H1 (cell line): ENCODE measurements around the gene CSGALNACT2. TPM values are rescaled to one million over a fixed set of nuclear protein-coding genes. Genes with fewer than 3 reads are reported as not detected.

Source experiments
- CTCF ChIA-PET: fragments of 300-600 bp; sonication (Branson Sonifier 250); formaldehyde crosslinking; loops from one replicate; lab custom pipeline; 2021; ENCODE audit not compliant: partially characterized antibody; lab: Charles Lee
- POLR2A ChIA-PET: fragments of 300-600 bp; sonication (Branson Sonifier 250); formaldehyde crosslinking; loops from one replicate; lab custom pipeline; 2021; ENCODE audit warnings: inconsistent platforms; ENCODE audit not compliant: partially characterized antibody; lab: Charles Lee
- DNase-seq, 2 experiments: peaks; one replicate each; pipeline versions ENCODE4 v3.0.0 to v3.0.0-alpha.2; 2010 to 2022; ENCODE audit warnings: low spot score in 2 of 2, low read depth in 1 of 2, mixed read lengths in 1 of 2
- FAIRE-seq: peaks from 2 replicates; lab custom pipeline; 2011; peaks lifted over from hg19 to GRCh38; lab: Jason Lieb, UNC
- H2AFZ ChIP-seq: 2 replicates; pipeline ENCODE4 v1.8.1; 2012; ENCODE audit warnings: low read length, inconsistent platforms
- H2AK5ac ChIP-seq: 2 replicates; pipeline ENCODE4 v1.6.1; 2013; ENCODE audit warnings: low read depth, low read length
- H2BK120ac ChIP-seq: replicated peaks from 2 replicates; pipeline ENCODE3; 2013; ENCODE audit warnings: low read depth, low read length, inconsistent platforms
- H2BK12ac ChIP-seq: 2 replicates; pipeline ENCODE4 v1.6.1; 2013; ENCODE audit warnings: low read depth, low read length
- H2BK15ac ChIP-seq: 2 replicates; pipeline ENCODE4 v1.6.1; 2013; ENCODE audit warnings: low read length
- H2BK20ac ChIP-seq: 2 replicates; pipeline ENCODE4 v1.6.1; 2013; ENCODE audit warnings: low read length
- H2BK5ac ChIP-seq: 2 replicates; pipeline ENCODE4 v1.6.1; 2013; ENCODE audit warnings: low read depth, low read length
- H3K14ac ChIP-seq: 2 replicates; pipeline ENCODE4 v1.6.1; 2013; ENCODE audit warnings: inconsistent platforms; ENCODE audit not compliant: insufficient read length
- H3K18ac ChIP-seq: 2 replicates; pipeline ENCODE4 v1.6.1; 2013; ENCODE audit warnings: low read length; ENCODE audit errors: extremely low read depth
- H3K23ac ChIP-seq: 2 replicates; pipeline ENCODE4 v1.6.1; 2013; ENCODE audit warnings: inconsistent platforms; ENCODE audit not compliant: insufficient read length
- H3K23me2 ChIP-seq: 2 replicates; pipeline ENCODE4 v1.6.1; 2013; ENCODE audit warnings: low read depth, low read length
- H3K27ac ChIP-seq: 2 replicates; pipeline ENCODE4 v1.6.1; 2011; ENCODE audit warnings: low read depth, low read length, inconsistent platforms
- H3K27me3 ChIP-seq, 4 experiments: replicated peaks in 1 of 4; 1 replicate in 1 of 4; 2 replicates in 3 of 4; pipeline versions ENCODE4 v1.6.1 to v1.8.1; 2011 to 2013; ENCODE audit warnings: low read length in 3 of 4, mild to moderate bottlenecking in 3 of 4, inconsistent platforms in 2 of 4, mixed read lengths in 2 of 4, moderate library complexity in 1 of 4; ENCODE audit not compliant: control insufficient read depth in 3 of 4, insufficient read depth in 3 of 4; ENCODE audit errors: extremely low read depth in 1 of 4
- H3K36me3 ChIP-seq, 4 experiments: 2 replicates each; pipeline versions ENCODE4 v1.6.1 to v1.8.1; 2011 to 2013; ENCODE audit warnings: mild to moderate bottlenecking in 4 of 4, low read length in 3 of 4, moderate library complexity in 2 of 4, control low read depth in 1 of 4, inconsistent platforms in 1 of 4; ENCODE audit not compliant: insufficient read depth in 4 of 4, control insufficient read depth in 2 of 4
- H3K4ac ChIP-seq: replicated peaks from 2 replicates; pipeline ENCODE3; 2013; ENCODE audit warnings: low read length, low read depth, mixed read lengths, inconsistent platforms; ENCODE audit not compliant: insufficient read length
- H3K4me1 ChIP-seq, 4 experiments: replicated peaks in 1 of 4; 1 replicate in 1 of 4; 2 replicates in 3 of 4; pipeline versions ENCODE4 v1.6.1 to v1.8.1; 2011 to 2013; ENCODE audit warnings: low read length in 3 of 4, inconsistent platforms in 2 of 4, mixed read lengths in 1 of 4; ENCODE audit not compliant: insufficient read depth in 4 of 4, control insufficient read depth in 3 of 4
- H3K4me2 ChIP-seq, 2 experiments: 2 replicates each; pipeline versions ENCODE4 v1.6.1 to v1.8.1; 2011 to 2013; ENCODE audit warnings: low read depth in 2 of 2, low read length in 2 of 2, control low read depth in 1 of 2, inconsistent platforms in 1 of 2, mild to moderate bottlenecking in 1 of 2; ENCODE audit not compliant: insufficient read depth in 1 of 2
- H3K4me3 ChIP-seq, 4 experiments: fragments of 200-600, 300-600 bp in 1 of 4; sonication (generic), shearing (Covaris generic), sonication (Bioruptor Twin) in 1 of 4; 2 replicates each; pipeline versions ENCODE4 v1.5.1 to v1.8.1; 2011 to 2016; ENCODE audit warnings: low read length in 4 of 4, low read depth in 3 of 4, control low read depth in 2 of 4, inconsistent platforms in 2 of 4, mild to moderate bottlenecking in 2 of 4, mixed read lengths in 1 of 4, moderate library complexity in 1 of 4; ENCODE audit not compliant: insufficient read depth in 2 of 4; ENCODE audit errors: extremely low read depth in 1 of 4
- H3K56ac ChIP-seq: replicated peaks from 2 replicates; pipeline ENCODE3; 2013; ENCODE audit warnings: low read depth, mild to moderate bottlenecking, mixed read lengths, low read length, inconsistent platforms; ENCODE audit not compliant: insufficient read length
- H3K79me1 ChIP-seq: 2 replicates; pipeline ENCODE4 v1.6.1; 2013; ENCODE audit warnings: low read depth, low read length, control low read depth
- H3K79me2 ChIP-seq, 2 experiments: 2 replicates each; pipeline versions ENCODE4 v1.6.1 to v1.8.1; 2012 to 2013; ENCODE audit warnings: low read length in 2 of 2, mild to moderate bottlenecking in 2 of 2, inconsistent platforms in 1 of 2; ENCODE audit not compliant: insufficient read depth in 2 of 2, control insufficient read depth in 1 of 2
- H3K9ac ChIP-seq, 4 experiments: replicated peaks in 1 of 4; 1 replicate in 1 of 4; 2 replicates in 3 of 4; pipeline versions ENCODE4 v1.6.1 to v1.8.1; 2011 to 2013; ENCODE audit warnings: low read depth in 3 of 4, low read length in 3 of 4, control low read depth in 2 of 4, mild to moderate bottlenecking in 2 of 4, moderate library complexity in 2 of 4, inconsistent platforms in 1 of 4; ENCODE audit errors: extremely low read depth in 1 of 4
- H3K9me3 ChIP-seq, 2 experiments: 2 replicates each; pipeline versions ENCODE4 v1.6.1 to v1.8.1; 2012 to 2013; ENCODE audit warnings: mild to moderate bottlenecking in 2 of 2, moderate library complexity in 2 of 2, control low read depth in 1 of 2, inconsistent platforms in 1 of 2, low read depth in 1 of 2, low read length in 1 of 2, mixed read lengths in 1 of 2; ENCODE audit not compliant: insufficient read depth in 2 of 2
- H4K20me1 ChIP-seq, 2 experiments: replicated peaks in 1 of 2; 2 replicates each; pipeline versions ENCODE3 to v1.8.1; 2011 to 2013; ENCODE audit warnings: inconsistent platforms in 2 of 2, low read length in 2 of 2, mild to moderate bottlenecking in 1 of 2; ENCODE audit not compliant: insufficient read depth in 2 of 2, control insufficient read depth in 1 of 2
- H4K5ac ChIP-seq: 2 replicates; pipeline ENCODE4 v1.6.1; 2013; ENCODE audit warnings: low read length, low read depth, mixed read lengths, inconsistent platforms; ENCODE audit not compliant: insufficient read length
- H4K8ac ChIP-seq: 2 replicates; pipeline ENCODE4 v1.8.0; 2013; ENCODE audit warnings: mild to moderate bottlenecking, moderate library complexity, low read length, inconsistent platforms; ENCODE audit not compliant: insufficient read depth; ENCODE audit errors: extremely low read depth
- H4K91ac ChIP-seq: replicated peaks from 2 replicates; pipeline ENCODE3; 2013; ENCODE audit warnings: low read length, mixed read lengths, inconsistent platforms; ENCODE audit not compliant: insufficient read length
- CHD1 ChIP-seq: IDR thresholded peaks from 2 replicates; pipeline ENCODE4 v1.6.1; 2012; ENCODE audit warnings: low read depth, low read length, improper control_type of control experiment
- CHD2 ChIP-seq: IDR thresholded peaks from 2 replicates; pipeline ENCODE4 v1.6.1; 2012; ENCODE audit warnings: low read length, improper control_type of control experiment
- CREB1 ChIP-seq: IDR thresholded peaks from 2 replicates; pipeline ENCODE4 v1.6.1; 2012; ENCODE audit warnings: inconsistent platforms
- GABPA ChIP-seq: IDR thresholded peaks from 2 replicates; pipeline ENCODE4 v1.6.1; 2011; ENCODE audit warnings: mild to moderate bottlenecking, low read length, moderate library complexity, borderline replicate concordance; ENCODE audit not compliant: insufficient read depth
- KDM5A ChIP-seq: fragments of 200-600 bp; IDR thresholded peaks from 2 replicates; pipeline ENCODE4 v1.7.1; 2012; ENCODE audit warnings: mild to moderate bottlenecking, low read length, inconsistent platforms, mixed read lengths
- POU5F1 ChIP-seq: IDR thresholded peaks from 2 replicates; pipeline ENCODE4 v1.6.1; 2011; ENCODE audit warnings: low read depth, mild to moderate bottlenecking, low read length, moderate library complexity
- RBBP5 ChIP-seq: IDR thresholded peaks from 2 replicates; pipeline ENCODE4 v1.7.1; 2012; ENCODE audit warnings: low read depth, mild to moderate bottlenecking, inconsistent platforms, low read length, moderate library complexity, borderline replicate concordance
- SIX5 ChIP-seq: IDR thresholded peaks from 2 replicates; pipeline ENCODE4 v1.6.1; 2011; ENCODE audit warnings: mild to moderate bottlenecking, low read depth, low read length
- SUZ12 ChIP-seq: fragments of 200-600 bp; sonication (generic); IDR thresholded peaks from 2 replicates; pipeline ENCODE4 v1.6.1; 2012; ENCODE audit warnings: mild to moderate bottlenecking, inconsistent platforms, low read length, moderate library complexity, mixed read lengths
- YY1 ChIP-seq: IDR thresholded peaks from 2 replicates; pipeline ENCODE4 v1.6.1; 2011; ENCODE audit warnings: low read depth, mild to moderate bottlenecking, low read length
- WGBS, 2 experiments: shearing (Covaris generic) in 1 of 2; methylation state at CpG; one replicate each; pipeline versions ENCODE4 v1.1.6 to v1.1.7; 2013 to 2015; ENCODE audit warnings: low lambda C conversion rate in 2 of 2, mixed read lengths in 2 of 2, inconsistent platforms in 1 of 2, low coverage in 1 of 2, missing lambda C conversion rate in 1 of 2; ENCODE audit not compliant: insufficient replicate concordance in 2 of 2, insufficient coverage in 1 of 2, insufficient read length in 1 of 2; ENCODE audit errors: extremely low coverage in 1 of 2, missing lambda C conversion rate in 1 of 2; 5-methylcytosine and 5-hydroxymethylcytosine counted together
- polyA plus RNA-seq, 7 experiments: library from polyadenylated mRNA; depleted of rRNA in 3 of 7; stranded (reverse) in 5 of 7; unstranded in 2 of 7; fragments of >200 nt in 5 of 7; fragments of 200-250 nt in 2 of 7; gene quantifications; 1 replicate in 5 of 7; 2 replicates in 1 of 7; 4 replicates in 1 of 7; pipeline versions ENCODE4 v1.2.1 to v1.2.3, GENCODE V29; 2011 to 2013; ENCODE audit warnings: missing spikeins in 2 of 7, mixed read lengths in 2 of 7
- total RNA-seq: library from RNA; stranded (reverse); fragmentation: NEBNext Ultra II Directional; extraction: Animal tissue kit (Norgen Biotek cat#: 25700); gene quantifications from 2 replicates; pipeline ENCODE4 v1.2.1, GENCODE V29; 2021

CSGALNACT2 gene
- total and polyA plus RNA-seq, 2 of the 8 experiments (the other 6 are each of a cell fraction or from before 2014, with no cell fraction given), result 2.6 to 5.3 TPM

- Histone ChIP-seq H4K5ac (no peak overlapping the region), H2BK120ac (no peak overlapping the region), H3K4ac (no peak overlapping the region), H3K9me3 (no peaks in the 10 kb centered on the region), H2BK5ac (no peak overlapping the region), H3K23ac (no peak overlapping the region), H3K27me3 (no peaks in the 10 kb centered on the region; a peak in 1 of 7 replicates), H2BK15ac (no peak overlapping the region), H3K9ac (no peak overlapping the region), H3K27ac (no peak overlapping the region), H3K36me3 (no peaks in the 10 kb centered on the region), H3K4me1 (0 out of 7 replicates have a peak, but pooled peaks cover 0 to 3% (median under 1%) of the 10 kb centered on the region in 4 experiments), H3K79me2 (no peaks in the 10 kb centered on the region), H3K56ac (no peak overlapping the region), H4K91ac (no peak overlapping the region), H4K20me1 (peaks cover 0 to 3% of the 10 kb centered on the region in 2 experiments), H3K4me2 (no peak overlapping the region), H2BK20ac (no peak overlapping the region), H3K18ac (no peak overlapping the region), H3K14ac (no peak overlapping the region), H4K8ac (no peak overlapping the region), H2AK5ac (no peak overlapping the region), H3K4me3 (no peak overlapping the region), H3K79me1 (no peaks in the 10 kb centered on the region), H2AFZ (no peak overlapping the region), H3K23me2 (no peaks in the 10 kb centered on the region), H2BK12ac (no peak overlapping the region)
- TF ChIP-seq YY1 (no peak), GABPA (no peak), SIX5 (no peak), CREB1 (no peak), CHD2 (no peak), RBBP5 (no peak), POU5F1 (no peak), KDM5A (no peak), SUZ12 (no peak), CHD1 (no peak)
- ChIA-PET POLR2A (no interaction called here), CTCF (interaction anchor here (0.5 to 8.0 kb wide), 10 partner anchors 8 to 341 kb away, joined by 3 to 50 read pairs (median 4); no protein-coding TSS in a partner anchor)
- FAIRE-seq (no peak), DNase-seq (no peak)
- WGBS, 2 experiments, result 84% methylated on average over 8 of the region's 9 CpGs; no CpG with 5 or more reads in 1 of the 2 experiments
Measured at GRCh38 chr10:43094085-43094484, 44.2 kb upstream of the CSGALNACT2 start.
